Esophagus muscularis mucosa (tissue), 4 donors: ENCODE data around the gene SEMA5B.

ENCODE experiments used
- EP300 ChIP-seq: sonication (generic); formaldehyde crosslinking; IDR thresholded peaks from one replicate; pipeline ENCODE4 v1.6.1; 2017; ENCODE audit warnings: antibody characterized with exemption
- POLR2A ChIP-seq: fragments of 450-650 bp; IDR thresholded peaks from one replicate; pipeline ENCODE4 v1.6.1; 2017; ENCODE audit warnings: antibody characterized with exemption, moderate library complexity, mild to moderate bottlenecking, low read depth
- TF ChIP-seq, protein P1 (sequence below), 3 experiments: fragments of 200-600 bp in 2 of 3; fragments of 450-650 bp in 1 of 3; sonication (generic) in 2 of 3; IDR thresholded peaks; one replicate each; pipeline ENCODE4 v1.5.1; 2017 to 2019; ENCODE audit warnings: antibody characterized with exemption in 3 of 3, mild to moderate bottlenecking in 2 of 3, moderate library complexity in 1 of 3

DNA sequence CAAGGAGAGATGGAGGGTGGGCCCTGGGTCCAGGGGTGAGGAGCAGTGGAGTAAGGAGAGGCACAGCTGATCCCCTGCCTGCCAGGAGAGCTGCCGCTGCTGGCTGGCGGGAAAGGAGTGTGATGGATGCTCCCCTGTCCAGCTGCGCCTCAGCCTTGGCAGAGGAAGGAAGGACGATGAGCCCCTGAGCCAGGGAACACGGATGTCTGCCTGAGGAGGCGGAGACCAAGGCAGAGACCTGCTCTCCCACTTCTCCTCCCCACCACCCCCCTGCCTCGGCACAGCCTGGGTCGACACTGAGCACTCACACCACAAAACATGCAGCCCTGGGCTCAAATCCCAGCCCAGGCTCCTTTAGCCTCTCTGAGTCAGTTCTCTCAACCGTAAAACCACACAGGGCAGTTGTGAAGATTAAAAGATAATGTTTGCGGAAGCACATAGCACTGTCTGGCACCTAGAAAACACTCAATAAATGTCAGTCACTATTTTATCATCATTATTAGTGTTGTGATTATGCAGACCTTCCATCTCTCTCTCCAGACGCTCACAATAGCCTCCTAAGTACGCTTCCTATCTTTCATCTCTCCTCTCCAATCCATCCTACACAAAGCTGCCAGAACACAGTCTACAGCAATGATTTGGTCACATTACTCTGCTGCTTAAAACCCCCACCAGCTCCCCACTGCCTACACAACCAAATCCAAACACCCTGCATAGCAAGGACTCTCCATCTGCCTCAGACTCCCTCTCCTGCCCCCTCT lies 52.2 kb downstream of the SEMA5B start:
- TF ChIP-seq, protein P1, sequence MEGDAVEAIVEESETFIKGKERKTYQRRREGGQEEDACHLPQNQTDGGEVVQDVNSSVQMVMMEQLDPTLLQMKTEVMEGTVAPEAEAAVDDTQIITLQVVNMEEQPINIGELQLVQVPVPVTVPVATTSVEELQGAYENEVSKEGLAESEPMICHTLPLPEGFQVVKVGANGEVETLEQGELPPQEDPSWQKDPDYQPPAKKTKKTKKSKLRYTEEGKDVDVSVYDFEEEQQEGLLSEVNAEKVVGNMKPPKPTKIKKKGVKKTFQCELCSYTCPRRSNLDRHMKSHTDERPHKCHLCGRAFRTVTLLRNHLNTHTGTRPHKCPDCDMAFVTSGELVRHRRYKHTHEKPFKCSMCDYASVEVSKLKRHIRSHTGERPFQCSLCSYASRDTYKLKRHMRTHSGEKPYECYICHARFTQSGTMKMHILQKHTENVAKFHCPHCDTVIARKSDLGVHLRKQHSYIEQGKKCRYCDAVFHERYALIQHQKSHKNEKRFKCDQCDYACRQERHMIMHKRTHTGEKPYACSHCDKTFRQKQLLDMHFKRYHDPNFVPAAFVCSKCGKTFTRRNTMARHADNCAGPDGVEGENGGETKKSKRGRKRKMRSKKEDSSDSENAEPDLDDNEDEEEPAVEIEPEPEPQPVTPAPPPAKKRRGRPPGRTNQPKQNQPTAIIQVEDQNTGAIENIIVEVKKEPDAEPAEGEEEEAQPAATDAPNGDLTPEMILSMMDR (IDR thresholded peaks at IDR 0.05) = no peak
- TF ChIP-seq EP300 (no peak), POLR2A (no peak)
